Lower leg skin (tissue), 4 donors: ENCODE measurements around the gene TENT4A. TPM values are rescaled to one million over a fixed set of nuclear protein-coding genes. Genes with fewer than 3 reads are reported as not detected.
A peak's percentile ranks its signal among the peaks of the same experiment; 100 is the strongest.

ENCODE experiments used
- DNase-seq, 2 donors: peaks; one replicate each; pipeline ENCODE4 v3.0.0-alpha.2; 2019; ENCODE audit warnings: low spot score in 2 of 2
- H3K4me3 ChIP-seq: fragments of 200-600 bp; sonication (generic); 2 replicates; pipeline ENCODE4 v1.5.1; 2017; ENCODE audit warnings: mild to moderate bottlenecking, low read depth; ENCODE audit not compliant: poor library complexity, severe bottlenecking
- CTCF ChIP-seq, 3 donors: fragments of 450-650 bp; IDR thresholded peaks; one replicate each; pipeline ENCODE4 v1.5.1; 2016; ENCODE audit warnings: antibody characterized with exemption in 3 of 3, mild to moderate bottlenecking in 3 of 3, moderate library complexity in 2 of 3
- POLR2A ChIP-seq, 2 donors: fragments of 450-650 bp; IDR thresholded peaks; one replicate each; pipeline ENCODE4 v1.6.1; 2016 to 2017; ENCODE audit warnings: antibody characterized with exemption in 2 of 2, mild to moderate bottlenecking in 1 of 2, moderate library complexity in 1 of 2
- WGBS, 2 donors: methylation state at CpG; one replicate each; pipeline ENCODE4 v1.1.5; 2018; 5-methylcytosine and 5-hydroxymethylcytosine counted together
- intact Hi-C: fragments of 100-400 bp; cut with DNase I; formaldehyde crosslinking; loops from one replicate; pipeline ENCODE4 v1.15.0; 2023; ENCODE audit warnings: low total_unique reads
- total RNA-seq, 4 donors: library from RNA; depleted of rRNA; stranded (reverse); fragments of >200 nt; gene quantifications; one replicate each; pipeline ENCODE4 v1.1.0, GENCODE V29; 2016

Gene TENT4A
- total RNA-seq, 4 donors from 2014 or later = 12.9 to 51.6 (median 21.6) TPM

GRCh38 chr5:6722015-6722414 lies 8.8 kb downstream of the TENT4A start:
- peak in 1 of 2 donors; percentile 72 for DNase-seq
- no peak overlapping the region for H3K4me3 ChIP-seq
- no peak for TF ChIP-seq CTCF (IDR thresholded peaks at IDR 0.05)
- TF ChIP-seq POLR2A (IDR thresholded peaks at IDR 0.05) = no peak
- intact Hi-C loops = no loop called here
- WGBS, 2 donors = 35 to 44% methylated on average over 6 of the region's 6 CpGs

GRCh38 chr5:6723122-6723815 lies 10.0 kb downstream of the TENT4A start:
- H3K4me3 ChIP-seq = no peak overlapping the region
- intact Hi-C loops = no loop called here
- TF ChIP-seq CTCF (IDR thresholded peaks at IDR 0.05) = no peak
- TF ChIP-seq POLR2A (IDR thresholded peaks at IDR 0.05) = no peak
- DNase-seq = peak in 1 of 2 donors; percentile 17
- 69 to 73% methylated on average over 14 of the region's 14 CpGs for WGBS, 2 donors

GRCh38 chr5:6723816-6724300 lies 10.6 kb downstream of the TENT4A start:
- no peak for TF ChIP-seq POLR2A (IDR thresholded peaks at IDR 0.05)
- TF ChIP-seq CTCF (IDR thresholded peaks at IDR 0.05) = no peak
- DNase-seq = no peak

GRCh38 chr5:6724321-6724929 lies 11.2 kb downstream of the TENT4A start:
- WGBS, 2 donors = 89 to 90% methylated on average over 8 of the region's 8 CpGs
- no peak for DNase-seq
- TF ChIP-seq CTCF (IDR thresholded peaks at IDR 0.05) (no peak), POLR2A (IDR thresholded peaks at IDR 0.05) (no peak)
- no peak overlapping the region for H3K4me3 ChIP-seq
- intact Hi-C loops = no loop called here

More at GRCh38 chr5:6723816-6724300, 10.6 kb downstream of the TENT4A start:
- no peak overlapping the region for H3K4me3 ChIP-seq
- intact Hi-C loops = no loop called here
- 84 to 89% methylated on average over 12 of the region's 12 CpGs for WGBS, 2 donors

GRCh38 chr5:6725421-6725820 lies 12.2 kb downstream of the TENT4A start:
- DNase-seq = no peak
- intact Hi-C loops = no loop called here
- no peak for TF ChIP-seq CTCF (IDR thresholded peaks at IDR 0.05)
- TF ChIP-seq POLR2A (IDR thresholded peaks at IDR 0.05) = no peak
- whole genome bisulfite sequencing, 2 donors = 83 to 93% methylated on average over 4 of the region's 4 CpGs
- no peak overlapping the region for H3K4me3 ChIP-seq
